Heart left ventricle (tissue), 16 donors: ENCODE results near the gene PLA2G4A. TPM values are rescaled to one million over a fixed set of nuclear protein-coding genes. Genes with fewer than 3 reads are reported as not detected.

Experiments used
- ATAC-seq, 4 donors: fragments of 200-7000 bp; cut with Tn5 transposase; one replicate each; pipeline ENCODE4 v1.9.1; 2020 to 2022; ENCODE audit warnings: moderate library complexity in 4 of 4, mild to moderate bottlenecking in 3 of 4, moderate number of reproducible peaks in 1 of 4
- DNase-seq, 5 donors: peaks; one replicate each; pipeline ENCODE4 v3.0.0-alpha.2; 2020
- H3K27ac ChIP-seq, 12 donors: fragments of 200-600 bp; sonication (generic) in 4 of 12; one replicate each; pipeline versions ENCODE4 v1.5.0 to v1.8.0; 2016 to 2022; ENCODE audit warnings: mild to moderate bottlenecking in 2 of 12
- H3K27me3 ChIP-seq, 9 donors: fragments of 200-600 bp; sonication (generic) in 2 of 9; one replicate each; pipeline versions ENCODE4 v1.5.1 to v1.8.0; 2016 to 2022; ENCODE audit warnings: mild to moderate bottlenecking in 3 of 9
- H3K36me3 ChIP-seq, 9 donors: fragments of 200-600 bp; sonication (generic) in 2 of 9; one replicate each; pipeline versions ENCODE4 v1.5.0 to v1.8.0; 2018 to 2022; ENCODE audit warnings: mild to moderate bottlenecking in 2 of 9
- H3K4me1 ChIP-seq, 12 donors: fragments of 200-600 bp; sonication (generic) in 4 of 12; one replicate each; pipeline versions ENCODE4 v1.5.0 to v1.8.0; 2016 to 2022; ENCODE audit warnings: mild to moderate bottlenecking in 3 of 12
- H3K4me3 ChIP-seq, 12 donors: fragments of 200-600 bp; sonication (generic) in 4 of 12; one replicate each; pipeline versions ENCODE4 v1.5.0 to v1.8.0; 2017 to 2022; ENCODE audit warnings: mild to moderate bottlenecking in 9 of 12, moderate library complexity in 4 of 12
- H3K9me3 ChIP-seq, 12 donors: fragments of 200-600 bp; sonication (generic) in 4 of 12; one replicate each; pipeline versions ENCODE4 v1.5.0 to v1.8.0; 2016 to 2022; ENCODE audit warnings: mild to moderate bottlenecking in 1 of 12
- CTCF ChIP-seq, 12 donors: fragments of 200-600 bp; sonication (generic) in 4 of 12; IDR thresholded peaks; one replicate each; pipeline versions ENCODE4 v1.5.0 to v1.8.0; 2018 to 2022; ENCODE audit warnings: antibody characterized with exemption in 12 of 12, mild to moderate bottlenecking in 5 of 12
- POLR2A ChIP-seq, 2 donors: fragments of 450-650 bp; IDR thresholded peaks; one replicate each; pipeline ENCODE4 v1.6.1; 2017; ENCODE audit warnings: antibody characterized with exemption in 2 of 2, mild to moderate bottlenecking in 2 of 2, moderate library complexity in 2 of 2
- WGBS, 4 donors: extraction: QIAGEN DNeasy Blood & Tissue Kit in 2 of 4; methylation state at CpG; one replicate each; pipeline versions ENCODE4 v1.1.5 to v1.1.7; 2013 to 2018; 5-methylcytosine and 5-hydroxymethylcytosine counted together
- intact Hi-C, 10 donors: fragments of 100-400 bp; cut with DNase I; formaldehyde crosslinking; loops; one replicate each; pipeline versions ENCODE4 v1.11.1 to v1.14.2; 2022
- polyA plus RNA-seq, 2 donors: library from polyadenylated mRNA; stranded (reverse); fragments of 200-250 nt; gene quantifications; one replicate each; pipeline ENCODE4 v1.2.3, GENCODE V29; 2013
- total RNA-seq, 9 donors: library from RNA; depleted of rRNA in 2 of 9; stranded (reverse); fragments of >200 nt in 2 of 9; fragmentation: NEBNext Ultra II Directional in 3 of 9; extraction: Animal tissue kit (Norgen Biotek cat#: 25700) in 3 of 9; gene quantifications; one replicate each; pipeline versions ENCODE4 v1.1.0 to v1.2.4, GENCODE V29; 2016 to 2023
- donor health status: ischemic (EF 13 %, LVEDD 7.1; RV severe dilation, severe dysfunction).
- donor health status: healthy with polysubstance abuse.
- donor health status: DM: no; HTN: yes; CAD: no.
- donor health status: DM: no; HTN: no; CAD: no.
- donor health status: ischemic (EF 25% LVEDD 6.9; RV normal size, moderate dysfunction).
- donor health status: ischemic (EF 25% LVEDD 5.7; RV mildly dilated, moderate dysfunction).
- donor health status: healthy.
- donor health status: DM: yes; HTN: yes; CAD: no.
- donor health status: ischemic (EF 35%, LVEDD 5.7; RV mildly dilated, moderate dysfunction).
- donor health status: nonischemic (EF 11% LVEDD 7.7; RV severe dilation, severe dysfunction).
- donor health status: DM: yes; HTN: yes; CAD: no.
- donor health status: PGD.
- donor health status: ischemic (EF 29% LVEDD 5.4; RV normal size, mild dysfunction).
- donor health status: nonischemic (EF 23%, LVEDD 6.1; RV moderate dilation, normal function).

Gene PLA2G4A
- total and polyA plus RNA-seq, 11 donors: 0.91 to 5.8 (median 1.8) TPM

GRCh38 chr1:186865857-186866256, 37.1 kb downstream of the PLA2G4A start:
- no peaks in the 10 kb centered on the region for H3K27me3 ChIP-seq
- DNase-seq (no peak), ATAC-seq (no peak)
- H3K36me3 ChIP-seq: no peaks in the 10 kb centered on the region
- H3K4me3 ChIP-seq: no peak overlapping the region
- 69 to 83% (median 77%) methylated on average over 3 of the region's 3 CpGs for WGBS, 4 donors
- H3K27ac ChIP-seq: no peak overlapping the region
- no peaks in the 10 kb centered on the region for H3K9me3 ChIP-seq
- no peak for TF ChIP-seq CTCF (IDR thresholded peaks at IDR 0.05)
- no peak for TF ChIP-seq POLR2A (IDR thresholded peaks at IDR 0.05)
- H3K4me1 ChIP-seq: peaks cover 0 to 7% (median 0%) of the 10 kb centered on the region in 12 donors
- intact Hi-C loops: no loop called here

- H3K27ac ChIP-seq: no peak overlapping the region
- no peak for TF ChIP-seq CTCF (IDR thresholded peaks at IDR 0.05)
- TF ChIP-seq POLR2A (IDR thresholded peaks at IDR 0.05): no peak
- no peak for ATAC-seq
- DNase-seq: no peak
- H3K9me3 ChIP-seq: no peaks in the 10 kb centered on the region
- H3K4me1 ChIP-seq: peaks cover 0 to 7% (median 0%) of the 10 kb centered on the region in 12 donors
- intact Hi-C loops: no loop called here
- H3K36me3 ChIP-seq: no peaks in the 10 kb centered on the region
- no peaks in the 10 kb centered on the region for H3K27me3 ChIP-seq
- 38 to 55% (median 48%) methylated on average over 1 of the region's 1 CpG for WGBS, 4 donors
- H3K4me3 ChIP-seq: no peak overlapping the region
These were observed 40.9 kb downstream of the PLA2G4A start for GRCh38 chr1:186869526-186870228.

GRCh38 chr1:186871784-186872183, 43.0 kb downstream of the PLA2G4A start:
- ATAC-seq: no peak
- intact Hi-C loops: no loop called here

GRCh38 chr1:186872291-186872690, 43.5 kb downstream of the PLA2G4A start:
- no peak overlapping the region for H3K27ac ChIP-seq
- 83 to 88% (median 85%) methylated on average over 5 of the region's 5 CpGs for WGBS, 4 donors
- H3K27me3 ChIP-seq: no peaks in the 10 kb centered on the region
- H3K9me3 ChIP-seq: no peaks in the 10 kb centered on the region
- DNase-seq (no peak), ATAC-seq (no peak)
- H3K4me3 ChIP-seq: no peak overlapping the region
- intact Hi-C loops: no loop called here
- no peaks in the 10 kb centered on the region for H3K36me3 ChIP-seq
- no peaks in the 10 kb centered on the region for H3K4me1 ChIP-seq
- no peak for TF ChIP-seq POLR2A (IDR thresholded peaks at IDR 0.05)
- no peak for TF ChIP-seq CTCF (IDR thresholded peaks at IDR 0.05)

More at GRCh38 chr1:186871784-186872183, 43.0 kb downstream of the PLA2G4A start:
- no peaks in the 10 kb centered on the region for H3K27me3 ChIP-seq
- H3K9me3 ChIP-seq: no peaks in the 10 kb centered on the region
- H3K36me3 ChIP-seq: no peaks in the 10 kb centered on the region
- WGBS, 4 donors: 80 to 90% (median 85%) methylated on average over 1 of the region's 1 CpG
- no peak for DNase-seq
- H3K4me3 ChIP-seq: no peak overlapping the region
- no peaks in the 10 kb centered on the region for H3K4me1 ChIP-seq
- H3K27ac ChIP-seq: no peak overlapping the region
- TF ChIP-seq CTCF (IDR thresholded peaks at IDR 0.05) (no peak), POLR2A (IDR thresholded peaks at IDR 0.05) (no peak)
